HepG2 (cell line): ENCODE data around the gene CAB39. TPM values are rescaled to one million over a fixed set of nuclear protein-coding genes. Genes with fewer than 3 reads are reported as not detected.

Source experiments
- BORCS8-MEF2B ChIP-seq: sonication (generic); formaldehyde crosslinking; IDR thresholded peaks from 2 replicates; pipeline ENCODE4 v1.8.0; 2022; ENCODE audit warnings: mild to moderate bottlenecking, missing genetic modification reagents
- CBX2 ChIP-seq, 2 experiments: fragments of 200-600 bp in 1 of 2; sonication (generic); formaldehyde crosslinking in 1 of 2; IDR thresholded peaks; 2 replicates each; pipeline versions ENCODE4 v1.7.0 to v1.8.1; 2018 to 2022; ENCODE audit warnings: low read depth in 2 of 2, low read length in 1 of 2, mild to moderate bottlenecking in 1 of 2, missing genetic modification reagents in 1 of 2
- JUNB ChIP-seq: sonication (generic); formaldehyde crosslinking; IDR thresholded peaks from 2 replicates; pipeline ENCODE4 v1.8.0; 2022; ENCODE audit warnings: missing genetic modification reagents, mild to moderate bottlenecking, borderline replicate concordance
- PAF1 ChIP-seq: IDR thresholded peaks from 2 replicates; pipeline ENCODE4 v1.6.1; 2016; ENCODE audit warnings: missing genetic modification reagents, missing compliant biosample characterization
- SIN3A ChIP-seq: IDR thresholded peaks from 2 replicates; pipeline ENCODE4 v1.6.1; 2011; ENCODE audit warnings: low read depth, mild to moderate bottlenecking, control low read depth, low read length, borderline replicate concordance
- SNRNP70 ChIP-seq: fragments of 200-400 bp; formaldehyde crosslinking; IDR thresholded peaks from 2 replicates; pipeline ENCODE4 v1.6.1; 2017; ENCODE audit warnings: mild to moderate bottlenecking, low read depth, low read length, moderate library complexity
- SSRP1 ChIP-seq: IDR thresholded peaks from 2 replicates; pipeline ENCODE4 v1.6.1; 2016; ENCODE audit warnings: control low read depth
- ZMYM4 ChIP-seq: sonication (generic); formaldehyde crosslinking; IDR thresholded peaks from 2 replicates; pipeline ENCODE4 v1.8.1; 2023; ENCODE audit warnings: mild to moderate bottlenecking, missing genetic modification reagents
- ZNF660 ChIP-seq: sonication (generic); formaldehyde crosslinking; IDR thresholded peaks from 2 replicates; pipeline ENCODE4 v1.5.1; 2020; ENCODE audit warnings: mild to moderate bottlenecking, low read depth, missing genetic modification reagents, borderline replicate concordance
- ZNF766 ChIP-seq: sonication (generic); formaldehyde crosslinking; IDR thresholded peaks from 2 replicates; pipeline ENCODE4 v1.5.0; 2020; ENCODE audit warnings: missing genetic modification reagents, borderline replicate concordance
- ZNF781 ChIP-seq: sonication (generic); formaldehyde crosslinking; IDR thresholded peaks from 2 replicates; pipeline ENCODE4 v1.5.1; 2020; ENCODE audit warnings: borderline replicate concordance, mild to moderate bottlenecking, missing genetic modification reagents; ENCODE audit errors: not compliant biosample characterization
- ZSCAN21 ChIP-seq: sonication (generic); formaldehyde crosslinking; IDR thresholded peaks from 2 replicates; pipeline ENCODE4 v1.8.0; 2022; ENCODE audit warnings: mild to moderate bottlenecking, missing genetic modification reagents, moderate library complexity, borderline replicate concordance
- polyA plus RNA-seq, 8 experiments: library from polyadenylated mRNA; depleted of rRNA in 3 of 8; stranded (reverse) in 7 of 8; unstranded in 1 of 8; fragments of >200 nt; fragmentation: Illumina TruSeq in 4 of 8; extraction: Trizol in 4 of 8; gene quantifications; 2 replicates each; pipeline versions ENCODE4 v1.2.1 to v1.2.3, GENCODE V29; 2011 to 2016; ENCODE audit warnings: low read depth in 4 of 8, missing spikeins in 1 of 8, mixed read lengths in 1 of 8; ENCODE audit not compliant: insufficient read depth in 1 of 8
- total RNA-seq, 5 experiments: library from RNA; depleted of rRNA; stranded (reverse); fragments of >200 nt; fragmentation: Illumina TruSeq; extraction: Trizol; gene quantifications; 2 replicates each; pipeline ENCODE4 v1.2.3, GENCODE V29; 2016; ENCODE audit warnings: low read depth in 1 of 5
- TF ChIP-seq, protein P1 (sequence below): sonication (generic); formaldehyde crosslinking; IDR thresholded peaks from 2 replicates; pipeline ENCODE4 v1.5.1; 2020; ENCODE audit warnings: missing genetic modification reagents, mild to moderate bottlenecking, borderline replicate concordance
- TF ChIP-seq, protein P2 (sequence below): IDR thresholded peaks from 2 replicates; pipeline ENCODE4 v1.6.1; 2012; ENCODE audit warnings: low read depth, low read length, improper control_type of control experiment
- TF ChIP-seq, protein P3 (sequence below): sonication (generic); formaldehyde crosslinking; IDR thresholded peaks from 2 replicates; pipeline ENCODE4 v1.5.0; 2020; ENCODE audit warnings: mild to moderate bottlenecking, missing genetic modification reagents, moderate library complexity
- TF ChIP-seq, protein P4 (sequence below): sonication (generic); formaldehyde crosslinking; IDR thresholded peaks from 2 replicates; pipeline ENCODE4 v1.4.0; 2020; ENCODE audit warnings: missing genetic modification reagents
- TF ChIP-seq, protein P5 (sequence below): sonication (generic); formaldehyde crosslinking; conservative IDR thresholded peaks from 2 replicates; pipeline ENCODE4 v1.5.0; 2020; ENCODE audit warnings: missing genetic modification reagents

Gene CAB39
- total and polyA plus RNA-seq, 2 of the 13 experiments (the other 11 are each of a cell fraction or from before 2014, with no cell fraction given), result 19.3 to 45.3 TPM

DNA sequence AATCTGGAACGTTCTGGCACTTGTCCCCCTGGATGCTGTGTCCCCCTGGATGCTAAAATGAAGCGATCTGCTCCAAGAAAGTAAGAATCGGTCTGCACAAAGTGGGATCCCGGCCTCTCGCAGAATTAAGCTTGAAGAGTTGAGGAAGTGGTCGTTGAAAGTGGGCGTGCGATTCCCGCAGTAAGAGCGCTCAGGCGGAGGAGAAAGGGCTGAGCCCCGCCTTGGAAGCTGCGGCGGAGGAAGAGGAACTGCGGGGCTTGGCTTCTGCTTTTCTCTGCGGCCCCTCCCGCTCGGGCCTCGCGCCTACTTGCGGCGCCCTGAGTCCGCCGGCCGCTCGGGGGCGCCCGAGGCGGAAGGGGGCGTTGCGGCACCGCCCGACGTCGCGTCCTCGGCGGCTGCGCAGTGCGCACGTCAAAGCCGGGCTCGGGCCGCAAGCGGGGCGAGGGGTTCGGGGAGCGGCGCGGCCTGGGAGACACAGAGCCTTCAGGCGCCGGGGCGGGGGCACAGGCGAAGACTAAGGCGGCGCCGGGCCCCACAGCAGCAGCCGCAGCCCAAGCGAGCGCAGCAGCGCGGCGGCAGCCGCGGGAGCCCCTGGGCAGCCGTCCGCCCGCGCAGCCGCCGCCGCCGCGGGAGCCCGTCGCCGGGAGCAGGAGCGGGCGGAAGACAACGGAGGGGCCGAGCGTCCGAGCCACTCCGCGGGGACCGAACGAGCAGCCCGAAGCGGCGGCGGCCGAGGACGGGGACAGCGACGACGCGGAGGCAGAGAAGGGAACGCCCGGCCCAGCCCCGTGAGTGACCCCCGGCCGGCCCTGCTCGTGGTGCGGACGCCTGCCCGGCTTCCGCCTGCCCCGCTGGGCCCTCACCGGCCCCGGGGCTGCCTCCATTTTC is at the start of gene CAB39 (continued):
- TF ChIP-seq, protein P1, sequence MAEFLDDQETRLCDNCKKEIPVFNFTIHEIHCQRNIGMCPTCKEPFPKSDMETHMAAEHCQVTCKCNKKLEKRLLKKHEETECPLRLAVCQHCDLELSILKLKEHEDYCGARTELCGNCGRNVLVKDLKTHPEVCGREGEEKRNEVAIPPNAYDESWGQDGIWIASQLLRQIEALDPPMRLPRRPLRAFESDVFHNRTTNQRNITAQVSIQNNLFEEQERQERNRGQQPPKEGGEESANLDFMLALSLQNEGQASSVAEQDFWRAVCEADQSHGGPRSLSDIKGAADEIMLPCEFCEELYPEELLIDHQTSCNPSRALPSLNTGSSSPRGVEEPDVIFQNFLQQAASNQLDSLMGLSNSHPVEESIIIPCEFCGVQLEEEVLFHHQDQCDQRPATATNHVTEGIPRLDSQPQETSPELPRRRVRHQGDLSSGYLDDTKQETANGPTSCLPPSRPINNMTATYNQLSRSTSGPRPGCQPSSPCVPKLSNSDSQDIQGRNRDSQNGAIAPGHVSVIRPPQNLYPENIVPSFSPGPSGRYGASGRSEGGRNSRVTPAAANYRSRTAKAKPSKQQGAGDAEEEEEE (CRISPR knock-in tag), result no peak
- TF ChIP-seq PAF1, result no peak
- TF ChIP-seq, protein P2, sequence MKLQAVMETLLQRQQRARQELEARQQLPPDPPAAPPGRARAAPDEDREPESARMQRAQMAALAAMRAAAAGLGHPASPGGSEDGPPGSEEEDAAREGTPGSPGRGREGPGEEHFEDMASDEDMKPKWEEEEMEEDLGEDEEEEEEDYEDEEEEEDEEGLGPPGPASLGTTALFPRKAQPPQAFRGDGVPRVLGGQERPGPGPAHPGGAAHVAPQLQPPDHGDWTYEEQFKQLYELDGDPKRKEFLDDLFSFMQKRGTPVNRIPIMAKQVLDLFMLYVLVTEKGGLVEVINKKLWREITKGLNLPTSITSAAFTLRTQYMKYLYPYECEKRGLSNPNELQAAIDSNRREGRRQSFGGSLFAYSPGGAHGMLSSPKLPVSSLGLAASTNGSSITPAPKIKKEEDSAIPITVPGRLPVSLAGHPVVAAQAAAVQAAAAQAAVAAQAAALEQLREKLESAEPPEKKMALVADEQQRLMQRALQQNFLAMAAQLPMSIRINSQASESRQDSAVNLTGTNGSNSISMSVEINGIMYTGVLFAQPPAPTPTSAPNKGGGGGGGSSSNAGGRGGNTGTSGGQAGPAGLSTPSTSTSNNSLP, result no peak
- TF ChIP-seq ZMYM4 (CRISPR knock-in tag), result peak; percentile 99
- no peak for TF ChIP-seq ZNF660 (CRISPR knock-in tag)
- TF ChIP-seq SNRNP70, result no peak
- TF ChIP-seq, protein P3, sequence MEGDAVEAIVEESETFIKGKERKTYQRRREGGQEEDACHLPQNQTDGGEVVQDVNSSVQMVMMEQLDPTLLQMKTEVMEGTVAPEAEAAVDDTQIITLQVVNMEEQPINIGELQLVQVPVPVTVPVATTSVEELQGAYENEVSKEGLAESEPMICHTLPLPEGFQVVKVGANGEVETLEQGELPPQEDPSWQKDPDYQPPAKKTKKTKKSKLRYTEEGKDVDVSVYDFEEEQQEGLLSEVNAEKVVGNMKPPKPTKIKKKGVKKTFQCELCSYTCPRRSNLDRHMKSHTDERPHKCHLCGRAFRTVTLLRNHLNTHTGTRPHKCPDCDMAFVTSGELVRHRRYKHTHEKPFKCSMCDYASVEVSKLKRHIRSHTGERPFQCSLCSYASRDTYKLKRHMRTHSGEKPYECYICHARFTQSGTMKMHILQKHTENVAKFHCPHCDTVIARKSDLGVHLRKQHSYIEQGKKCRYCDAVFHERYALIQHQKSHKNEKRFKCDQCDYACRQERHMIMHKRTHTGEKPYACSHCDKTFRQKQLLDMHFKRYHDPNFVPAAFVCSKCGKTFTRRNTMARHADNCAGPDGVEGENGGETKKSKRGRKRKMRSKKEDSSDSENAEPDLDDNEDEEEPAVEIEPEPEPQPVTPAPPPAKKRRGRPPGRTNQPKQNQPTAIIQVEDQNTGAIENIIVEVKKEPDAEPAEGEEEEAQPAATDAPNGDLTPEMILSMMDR (CRISPR knock-in tag), result peak; percentile 92
- TF ChIP-seq JUNB (CRISPR knock-in tag), result no peak
- TF ChIP-seq, protein P4, sequence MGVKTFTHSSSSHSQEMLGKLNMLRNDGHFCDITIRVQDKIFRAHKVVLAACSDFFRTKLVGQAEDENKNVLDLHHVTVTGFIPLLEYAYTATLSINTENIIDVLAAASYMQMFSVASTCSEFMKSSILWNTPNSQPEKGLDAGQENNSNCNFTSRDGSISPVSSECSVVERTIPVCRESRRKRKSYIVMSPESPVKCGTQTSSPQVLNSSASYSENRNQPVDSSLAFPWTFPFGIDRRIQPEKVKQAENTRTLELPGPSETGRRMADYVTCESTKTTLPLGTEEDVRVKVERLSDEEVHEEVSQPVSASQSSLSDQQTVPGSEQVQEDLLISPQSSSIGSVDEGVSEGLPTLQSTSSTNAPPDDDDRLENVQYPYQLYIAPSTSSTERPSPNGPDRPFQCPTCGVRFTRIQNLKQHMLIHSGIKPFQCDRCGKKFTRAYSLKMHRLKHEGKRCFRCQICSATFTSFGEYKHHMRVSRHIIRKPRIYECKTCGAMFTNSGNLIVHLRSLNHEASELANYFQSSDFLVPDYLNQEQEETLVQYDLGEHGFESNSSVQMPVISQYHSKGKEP (CRISPR knock-in tag), result peak; percentile 73; the same call in 1 of the 2 replicates
- no peak for TF ChIP-seq SSRP1
- TF ChIP-seq ZNF766 (CRISPR knock-in tag), result no peak
- TF ChIP-seq BORCS8-MEF2B (CRISPR knock-in tag), result peak; percentile 93
- TF ChIP-seq ZNF781 (CRISPR knock-in tag), result peak; percentile 65
- TF ChIP-seq, protein P5, sequence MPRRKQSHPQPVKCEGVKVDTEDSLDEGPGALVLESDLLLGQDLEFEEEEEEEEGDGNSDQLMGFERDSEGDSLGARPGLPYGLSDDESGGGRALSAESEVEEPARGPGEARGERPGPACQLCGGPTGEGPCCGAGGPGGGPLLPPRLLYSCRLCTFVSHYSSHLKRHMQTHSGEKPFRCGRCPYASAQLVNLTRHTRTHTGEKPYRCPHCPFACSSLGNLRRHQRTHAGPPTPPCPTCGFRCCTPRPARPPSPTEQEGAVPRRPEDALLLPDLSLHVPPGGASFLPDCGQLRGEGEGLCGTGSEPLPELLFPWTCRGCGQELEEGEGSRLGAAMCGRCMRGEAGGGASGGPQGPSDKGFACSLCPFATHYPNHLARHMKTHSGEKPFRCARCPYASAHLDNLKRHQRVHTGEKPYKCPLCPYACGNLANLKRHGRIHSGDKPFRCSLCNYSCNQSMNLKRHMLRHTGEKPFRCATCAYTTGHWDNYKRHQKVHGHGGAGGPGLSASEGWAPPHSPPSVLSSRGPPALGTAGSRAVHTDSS (CRISPR knock-in tag), result no peak
- TF ChIP-seq SIN3A, result no peak; the same call in none of the 2 replicates
- no peak for TF ChIP-seq CBX2 (IDR thresholded peaks at IDR 0.05; ENCODE audit: low read depth, low read length)
- no peak for TF ChIP-seq CBX2 (CRISPR knock-in tag; IDR thresholded peaks at IDR 0.05; ENCODE audit: low read depth)
- peak; percentile 94; the same call in 1 of the 2 replicates for TF ChIP-seq ZSCAN21 (CRISPR knock-in tag)
